Stimulated activated CD8-positive, alpha-beta memory T cell treated with anti-CD3 and anti-CD28 coated beads, Interleukin-7, amount 100 ng/mL, for 24 hours (primary cell): Measurements from ENCODE around the gene KCNK2.

Experiments
- DNase-seq: peaks from one replicate; pipeline ENCODE4 v3.0.0-alpha.2; 2020; ENCODE audit warnings: low read depth

Gene KCNK2

DNA sequence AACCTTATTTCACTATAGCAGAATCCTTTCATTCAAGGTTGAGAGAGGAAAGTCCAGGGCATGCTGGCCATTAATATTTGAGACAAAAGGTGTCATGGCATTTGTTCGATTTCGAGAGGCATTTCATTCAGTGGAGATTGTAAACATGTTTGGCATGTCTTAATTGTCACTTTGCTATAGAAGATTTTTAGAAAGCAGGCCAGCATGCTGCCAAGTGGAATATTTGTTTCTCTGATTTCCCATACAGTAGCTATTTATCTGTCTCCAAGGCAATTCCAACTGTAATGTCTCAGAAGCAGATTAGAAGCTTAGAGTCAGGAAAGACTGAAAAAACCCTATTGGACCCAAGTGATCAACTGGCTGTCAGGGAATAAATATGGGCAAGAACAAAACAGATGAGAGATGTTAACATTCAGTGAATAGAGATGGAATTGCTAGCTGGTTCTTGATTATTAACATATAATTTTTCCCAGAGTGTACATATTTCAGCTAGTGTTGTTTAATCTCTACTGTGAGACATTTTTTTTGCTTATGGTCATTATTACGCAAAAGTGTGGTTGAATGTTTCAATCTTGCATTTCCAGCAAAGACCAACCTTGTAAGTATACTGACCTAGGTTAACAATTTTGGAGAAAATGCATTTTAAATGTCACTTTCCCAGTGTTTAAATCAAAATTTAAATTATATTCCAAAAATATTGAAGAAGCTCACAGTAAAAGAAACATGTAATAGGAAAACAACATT lies 174.6 kb downstream of the KCNK2 start:
- DNase-seq, result no peak

DNA sequence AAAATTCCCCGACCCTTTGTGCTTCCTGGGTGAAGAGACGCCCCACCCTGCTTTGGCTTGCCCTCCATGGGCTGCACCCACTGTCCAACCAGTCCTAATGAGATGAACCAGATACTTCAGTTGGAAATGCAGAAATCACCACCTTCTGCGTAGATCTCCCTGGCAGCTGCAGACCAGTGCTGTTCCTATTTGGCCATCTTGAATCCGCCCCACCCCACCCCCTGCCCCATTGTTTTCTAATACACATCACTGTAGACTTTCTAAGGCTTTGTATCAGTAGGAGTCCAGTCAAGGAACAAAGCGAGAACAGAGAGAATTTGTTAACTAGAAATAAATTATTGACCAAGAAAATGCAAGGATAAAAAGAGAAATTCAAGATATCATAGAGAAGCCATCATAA lies 178.2 kb downstream of the KCNK2 start:
- DNase-seq, result no peak

DNA sequence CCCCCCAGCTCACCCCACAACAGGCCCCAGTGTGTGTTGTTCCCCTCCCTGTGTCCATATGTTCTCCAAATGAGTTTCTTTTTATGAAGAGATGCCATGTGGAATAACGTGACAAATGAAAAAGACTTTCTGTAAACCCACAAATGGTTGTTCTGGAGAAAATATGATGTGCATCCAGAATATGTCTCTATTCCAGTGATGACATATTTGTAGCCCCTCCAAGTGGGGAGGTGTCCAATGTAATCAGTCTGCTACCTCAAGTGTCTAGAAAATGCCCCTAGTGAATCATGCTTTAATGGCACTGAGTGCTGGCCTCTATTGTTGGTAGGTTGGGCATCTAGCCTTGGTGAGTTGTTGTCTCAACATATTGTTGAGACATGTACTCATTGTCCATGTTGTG lies 179.6 kb downstream of the KCNK2 start:
- DNase-seq, result no peak

DNA sequence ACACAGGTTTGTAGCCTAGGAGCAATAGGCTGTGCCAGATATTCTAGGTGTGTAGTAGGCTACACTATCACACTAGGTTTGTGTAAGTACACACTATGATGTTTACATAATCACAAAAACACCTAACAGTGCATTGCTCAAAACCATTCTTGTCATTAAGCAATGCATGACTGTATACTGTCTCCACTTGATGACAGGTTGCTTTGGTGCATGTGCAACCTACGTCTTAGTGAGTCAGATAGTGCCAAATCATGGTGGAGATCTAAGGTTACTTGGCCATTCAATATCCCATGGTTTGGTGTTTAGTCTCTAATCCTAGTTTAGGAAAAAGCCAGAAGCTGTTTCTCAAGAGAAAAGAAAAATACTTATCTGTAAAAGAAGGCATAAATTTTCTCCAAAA lies 181.1 kb downstream of the KCNK2 start:
- DNase-seq, result no peak

DNA sequence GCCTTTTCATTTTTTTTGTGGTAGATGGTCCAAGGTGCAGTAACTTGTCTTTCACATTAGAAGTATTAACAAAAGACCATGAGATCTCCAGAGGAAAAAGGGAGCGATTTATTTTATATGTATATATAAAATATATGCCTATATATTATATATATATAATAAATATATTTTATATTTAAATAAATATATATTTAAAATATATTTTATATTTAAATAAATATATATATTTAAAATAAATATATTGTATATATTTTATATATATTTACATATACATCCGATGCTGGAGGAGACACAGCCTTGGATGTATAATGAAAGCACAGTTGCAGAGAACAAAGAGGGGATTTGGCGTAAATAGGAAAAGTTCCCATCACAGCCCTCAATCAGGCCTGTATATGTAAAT lies 182.1 kb downstream of the KCNK2 start:
- no peak for DNase-seq

DNA sequence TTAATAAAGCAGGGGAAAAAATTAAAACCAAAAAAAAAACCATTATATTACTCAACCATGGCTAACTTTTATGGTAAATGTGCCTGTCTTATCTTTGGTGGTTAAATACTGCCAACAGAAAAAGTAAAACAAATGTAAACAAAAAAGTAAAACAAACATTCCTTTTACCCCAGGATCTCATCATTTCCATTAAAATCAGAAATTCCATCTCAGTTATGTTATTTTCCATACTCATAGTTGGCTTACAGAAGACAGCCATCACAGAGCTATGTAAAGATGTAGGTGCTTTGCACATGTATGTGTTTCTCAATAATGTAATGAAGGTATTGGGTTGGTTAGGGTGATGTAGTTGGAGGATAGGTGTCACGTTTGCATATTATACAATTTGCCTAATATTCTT lies 185.0 kb downstream of the KCNK2 start:
- DNase-seq, result no peak

DNA sequence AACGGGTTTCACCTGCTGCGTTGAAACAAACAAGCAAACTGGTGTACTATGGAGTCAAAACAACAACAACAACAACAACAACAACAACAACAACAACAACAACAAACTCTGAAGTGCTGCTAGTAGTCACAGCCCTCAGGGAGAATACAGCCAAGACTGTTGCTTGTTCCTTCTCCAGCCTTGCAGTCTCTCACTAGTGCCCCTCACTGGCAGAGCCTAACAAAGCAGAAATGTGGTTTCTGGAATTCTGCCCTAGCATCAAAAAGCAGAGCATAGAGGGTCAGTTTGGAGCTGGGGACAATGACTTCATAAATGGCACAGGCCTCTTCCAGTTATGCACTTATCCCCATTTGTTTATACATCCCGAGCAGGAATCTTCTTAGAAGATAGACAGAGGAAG lies 187.4 kb downstream of the KCNK2 start:
- no peak for DNase-seq

DNA sequence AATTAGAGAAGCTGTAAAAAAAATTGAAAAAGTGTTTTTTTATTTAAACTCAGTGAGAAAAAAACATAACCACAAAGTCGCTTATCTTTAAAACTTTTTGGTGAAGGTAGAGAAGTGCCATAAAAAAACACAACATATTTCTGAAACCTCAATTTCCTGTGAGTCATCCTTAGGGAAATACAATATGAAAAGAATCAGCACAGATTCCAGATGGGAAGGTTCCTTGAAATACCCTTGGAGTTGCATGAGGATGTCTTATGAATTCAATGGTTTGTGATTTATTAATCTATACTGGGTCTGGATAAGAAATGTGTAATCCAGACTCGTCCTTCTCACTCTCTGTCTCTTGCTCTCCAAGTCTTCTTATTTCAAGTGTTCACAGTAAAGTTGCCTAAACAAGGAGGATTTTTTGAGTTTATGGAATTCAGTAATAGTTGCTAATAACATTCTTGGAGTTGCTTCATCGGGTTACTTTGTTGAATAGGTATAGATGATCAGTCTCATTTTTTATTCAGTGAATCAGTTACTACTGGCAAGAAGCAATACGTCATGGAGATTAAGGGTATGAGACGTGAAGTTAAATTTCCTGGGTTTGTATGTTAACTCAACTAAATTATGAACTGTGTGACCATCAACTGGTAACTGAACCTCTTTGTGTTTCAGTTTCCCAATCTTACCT lies 191.4 kb downstream of the KCNK2 start:
- DNase-seq, result no peak

DNA sequence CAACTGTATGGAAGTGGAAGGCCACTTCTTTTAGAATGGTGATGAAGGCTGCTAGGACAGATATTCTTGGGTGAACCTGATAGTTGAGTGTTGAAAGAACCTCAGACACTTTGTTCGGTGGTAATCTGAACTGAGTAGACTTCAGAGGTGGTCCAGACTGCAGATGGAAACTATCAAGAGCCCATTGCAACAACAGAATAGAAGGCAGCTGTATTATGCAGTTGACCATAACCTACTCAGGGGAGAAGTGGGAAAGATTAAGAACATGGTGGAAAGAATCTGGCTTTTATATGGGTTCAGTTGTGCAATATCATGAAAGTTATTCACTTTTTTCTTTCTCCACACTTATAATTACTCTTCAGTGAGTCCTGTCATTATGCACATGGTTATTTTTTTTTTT lies 194.0 kb downstream of the KCNK2 start:
- DNase-seq, result no peak

DNA sequence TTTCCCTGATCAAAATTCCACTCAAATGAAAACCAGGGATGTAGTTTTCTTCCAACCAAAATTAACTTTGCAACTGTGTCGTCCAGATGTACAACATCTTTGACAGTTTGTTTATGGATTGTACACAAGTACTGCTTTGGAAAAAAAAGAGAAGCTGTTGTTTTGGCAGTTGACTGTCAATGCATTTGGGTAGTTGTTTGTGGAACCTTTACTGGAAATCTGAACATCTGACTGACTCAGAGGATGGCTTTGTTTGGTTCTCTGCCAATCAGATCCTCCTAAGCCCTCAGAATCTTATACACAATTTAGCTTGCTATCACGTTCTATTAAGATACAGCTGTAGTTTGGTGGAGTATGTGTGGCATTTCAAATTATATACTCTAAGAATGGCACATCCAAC lies 195.0 kb downstream of the KCNK2 start:
- no peak for DNase-seq

DNA sequence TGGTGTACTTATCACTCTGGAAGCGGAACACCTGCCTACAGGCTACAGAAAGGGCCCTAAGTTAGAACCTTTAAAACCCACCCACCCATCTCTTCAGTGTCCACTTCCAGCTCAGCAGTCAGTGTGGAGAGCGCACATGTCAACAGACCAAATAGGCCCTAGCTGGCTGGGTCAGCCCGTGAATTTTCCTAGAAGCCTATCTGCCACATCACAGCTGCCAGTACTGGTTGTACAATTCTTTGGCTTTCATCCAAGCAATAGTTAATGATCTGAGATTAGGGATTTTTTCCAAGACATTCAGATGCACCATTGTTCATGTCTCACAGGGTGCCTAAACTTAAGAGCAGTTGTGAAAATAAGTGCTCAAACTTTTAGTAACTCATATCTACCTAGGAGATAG lies 197.1 kb downstream of the KCNK2 start:
- no peak for DNase-seq

DNA sequence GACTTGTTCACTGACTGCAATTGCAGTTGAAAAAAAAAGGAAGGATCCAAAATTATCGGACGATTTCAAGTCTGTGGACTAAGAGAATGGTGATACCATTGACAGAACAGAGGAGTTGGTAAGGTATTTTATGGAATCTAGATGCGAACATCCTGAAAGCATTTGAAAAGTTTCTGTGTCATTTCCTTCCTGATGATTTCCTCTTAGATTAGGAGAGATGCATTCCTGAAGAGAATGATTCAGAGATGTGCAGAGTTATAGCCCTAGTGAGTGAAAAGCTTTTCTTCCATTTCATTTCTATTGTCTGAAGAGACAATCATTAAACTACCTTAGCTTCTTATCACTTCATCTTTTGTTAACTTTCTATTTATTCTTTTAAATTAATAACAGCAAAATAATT lies 200.0 kb downstream of the KCNK2 start:
- no peak for DNase-seq

DNA sequence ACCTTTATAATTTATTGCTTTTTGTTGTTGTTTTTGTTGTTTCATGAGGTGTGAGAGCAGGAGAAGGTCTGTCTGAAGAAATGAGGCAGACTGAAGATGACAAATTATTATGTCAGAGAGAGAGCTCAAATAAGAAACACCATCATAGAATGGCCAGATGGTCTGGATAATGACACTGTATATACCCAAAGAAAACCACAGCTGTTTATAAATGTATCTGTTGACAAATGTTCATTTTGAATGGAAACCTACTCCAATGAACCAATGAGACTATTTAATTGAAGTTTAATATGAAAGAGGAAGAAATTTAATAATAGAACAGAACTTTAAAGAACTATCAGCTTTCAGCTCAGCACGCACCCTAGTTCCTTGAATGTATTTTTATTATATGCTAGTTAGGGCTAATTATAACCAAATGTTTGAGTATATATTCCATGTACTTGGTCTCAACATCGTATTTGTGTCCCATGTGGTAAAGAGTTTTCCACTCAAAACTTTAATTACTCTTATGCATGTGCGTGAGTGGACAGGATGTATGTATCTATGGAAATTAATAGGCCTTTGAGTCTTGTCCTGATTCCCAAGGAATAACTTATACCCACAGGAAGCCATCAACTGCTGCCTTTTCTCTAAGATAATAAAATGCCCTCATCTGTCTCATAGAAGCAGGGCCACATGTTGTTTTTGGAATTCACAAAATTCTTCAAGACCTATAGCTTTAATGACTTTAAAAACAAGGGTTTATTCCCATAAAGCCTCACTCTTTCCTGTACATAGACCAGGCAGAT lies 202.7 kb downstream of the KCNK2 start:
- DNase-seq, result no peak
